Iris pigment epithelial cell (primary cell): ENCODE results near the gene MYO1F.
A peak's percentile ranks its signal among the peaks of the same experiment; 100 is the strongest.
"Not testable (repeated sequence)": the region's sequence is repeated elsewhere in the genome, so short reads cannot be mapped to it uniquely, and the experiment has no call there.

Experiments used
- DNase-seq: peaks from one replicate; pipeline ENCODE4 v3.0.0-alpha.2; 2011; ENCODE audit warnings: low read depth

Gene MYO1F

GRCh38 chr19:8577247-8577646, at the start of gene MYO1F:
MYO1F (minus strand) TSS chr19:8577442; CDS start chr19:8577309, 133 bp downstream.
- no peak for DNase-seq

DNA sequence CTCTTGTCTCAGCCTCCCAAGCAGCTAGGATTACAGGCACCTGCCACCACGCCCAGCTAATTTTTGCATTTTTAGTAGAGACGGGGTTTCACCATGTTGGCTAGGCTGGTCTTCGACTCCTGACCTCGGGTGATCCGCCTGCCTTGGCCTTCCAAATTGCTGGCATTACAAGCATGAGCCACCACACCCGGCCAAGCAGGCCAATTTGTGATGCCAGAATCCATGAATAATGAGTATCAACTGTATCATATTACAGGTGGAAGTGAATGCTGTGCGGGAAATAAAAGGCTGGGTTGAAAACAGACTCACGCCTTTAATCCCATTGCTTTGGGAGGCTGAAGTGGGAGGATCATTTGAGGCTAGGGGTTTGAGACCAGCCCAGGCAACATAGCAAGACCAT, 49.6 kb upstream of the MYO1F start:
- DNase-seq = no peak

DNA sequence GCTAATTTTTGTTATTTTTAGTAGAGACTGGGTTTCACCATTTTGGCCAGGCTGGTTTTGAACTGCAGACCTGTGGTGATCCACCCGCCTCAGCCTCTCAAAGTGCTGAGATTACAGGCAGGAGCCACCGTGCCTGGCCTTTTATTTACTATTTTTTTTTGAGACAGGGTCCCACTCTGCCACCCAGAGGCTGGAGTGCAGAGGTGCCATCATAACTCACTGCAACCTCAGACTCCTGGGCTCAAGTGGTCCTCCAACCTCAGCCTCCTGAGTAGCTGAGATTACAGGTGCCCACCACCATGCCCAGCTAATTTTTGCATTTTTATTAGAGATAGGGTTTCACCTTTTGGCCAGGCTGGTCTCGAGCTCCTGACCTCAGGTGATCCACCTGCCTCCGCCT, 45.6 kb upstream of the MYO1F start:
- not testable (repeated sequence) for DNase-seq

DNA sequence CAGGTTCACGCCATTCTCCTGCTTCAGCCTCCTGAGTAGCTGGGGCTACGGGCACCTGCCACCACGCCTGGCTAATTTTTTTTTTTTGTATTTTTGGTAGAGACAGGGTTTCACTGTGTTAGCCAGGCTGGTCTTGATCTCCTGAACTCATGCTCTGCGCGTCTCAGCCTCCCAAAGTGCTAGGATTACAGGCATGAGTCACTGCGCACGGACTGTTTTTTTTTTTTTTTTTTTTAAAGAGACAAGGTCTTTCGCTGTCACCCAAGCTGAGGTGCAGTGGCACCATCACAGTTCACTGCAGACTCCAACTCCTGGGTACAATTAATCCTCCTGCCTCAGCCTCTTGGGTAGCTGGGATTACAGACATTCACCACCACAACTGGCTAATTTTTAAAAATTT, 41.5 kb upstream of the MYO1F start:
- no peak for DNase-seq

DNA sequence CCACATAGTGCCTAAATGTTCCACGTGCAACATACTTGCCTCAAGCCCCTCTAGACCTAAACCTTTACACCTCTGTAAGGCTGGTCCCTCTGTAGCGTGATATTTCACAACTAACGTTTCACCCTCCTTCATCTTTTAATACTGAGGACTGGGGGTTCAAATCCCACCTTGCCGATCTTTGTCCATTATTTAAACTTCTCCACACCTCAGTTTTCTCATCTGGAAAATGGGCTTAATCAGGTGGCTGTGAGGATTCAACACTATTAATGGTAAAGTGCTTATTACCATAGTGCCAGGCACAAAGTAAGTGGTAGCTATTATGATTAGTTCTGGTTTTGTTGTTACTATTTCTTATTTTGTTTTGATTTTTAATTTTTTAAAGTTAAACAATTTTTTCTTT, 40.7 kb upstream of the MYO1F start:
- DNase-seq = no peak

DNA sequence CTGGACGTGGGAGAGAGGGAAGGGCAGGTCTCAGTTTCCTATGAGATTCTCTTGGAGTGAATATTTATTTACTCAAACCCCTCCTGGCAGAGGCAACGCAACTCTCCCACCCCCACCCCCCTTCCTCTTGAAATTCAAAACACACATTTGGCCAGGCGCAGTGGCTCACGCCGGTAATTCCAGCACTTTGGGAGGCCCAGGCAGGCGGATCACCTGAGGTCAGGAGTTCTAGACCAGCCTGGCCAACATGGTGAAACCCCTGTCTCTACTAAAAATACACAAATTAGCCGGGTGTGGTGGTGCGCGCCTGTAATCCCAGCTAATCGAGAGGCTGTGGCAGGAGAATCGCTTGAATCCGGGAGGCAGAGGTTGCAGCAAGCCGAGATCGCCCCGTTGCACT, 40.1 kb upstream of the MYO1F start:
- DNase-seq = not testable (repeated sequence)

GRCh38 chr19:8616861-8617260, 39.6 kb upstream of the MYO1F start:
- DNase-seq = no peak

- DNase-seq = peak; percentile 52
Measured at GRCh38 chr19:8615813-8616596, 38.8 kb upstream of the MYO1F start.

GRCh38 chr19:8615024-8615423, 37.8 kb upstream of the MYO1F start:
- DNase-seq = no peak

GRCh38 chr19:8614455-8614854, 37.2 kb upstream of the MYO1F start:
- DNase-seq = no peak

- DNase-seq = no peak
Measured at GRCh38 chr19:8612807-8613171, 35.5 kb upstream of the MYO1F start.

DNA sequence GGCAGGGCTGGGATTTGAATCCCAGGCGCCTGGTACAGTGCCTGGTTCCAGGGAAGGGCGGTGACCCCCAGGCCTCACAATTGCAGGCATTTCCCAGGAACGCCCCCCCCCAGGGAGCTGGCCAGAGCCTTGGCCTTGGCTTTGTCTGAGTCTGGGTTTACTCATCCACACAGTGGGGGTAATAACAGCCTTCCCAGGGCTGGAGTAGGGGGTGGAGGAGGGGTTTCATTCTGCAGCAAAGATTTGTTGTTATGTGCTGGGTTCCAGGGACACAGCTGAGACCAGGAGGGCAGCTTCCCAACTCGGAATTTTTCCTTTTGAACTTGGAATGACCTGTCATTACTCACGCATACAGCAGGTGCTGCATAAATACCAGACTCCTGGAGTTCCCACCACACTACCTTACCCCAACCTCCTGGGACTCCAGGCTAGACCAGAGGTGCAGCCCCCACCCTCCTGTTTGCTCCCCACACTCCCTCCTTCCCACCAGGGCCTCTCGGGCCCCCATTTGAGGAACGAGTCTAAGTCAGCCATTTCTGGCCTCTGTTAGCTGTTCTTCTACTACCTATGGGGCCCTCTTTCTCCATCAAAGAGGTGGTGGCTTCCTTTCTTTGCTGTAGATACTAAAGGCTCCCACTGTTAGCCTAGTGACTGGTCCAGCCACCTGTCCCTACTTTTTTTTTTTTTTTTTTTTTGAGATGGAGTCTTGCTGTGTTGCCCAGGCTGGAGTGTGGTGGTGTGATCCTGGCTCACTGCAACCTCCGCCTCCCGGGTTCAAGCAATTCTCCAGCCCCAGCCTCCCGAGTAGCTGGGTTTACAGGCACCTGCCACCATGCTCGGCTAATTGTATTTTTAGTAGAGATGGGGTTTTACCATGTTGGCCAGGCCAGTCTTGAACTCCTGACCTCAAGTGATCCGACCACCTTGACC, 34.9 kb upstream of the MYO1F start:
- DNase-seq = peak; percentile 84

GRCh38 chr19:8611391-8611876, 34.2 kb upstream of the MYO1F start:
- no peak for DNase-seq

- no peak for DNase-seq
Measured at GRCh38 chr19:8610936-8611300, 33.7 kb upstream of the MYO1F start.

GRCh38 chr19:8610041-8610935, 33.0 kb upstream of the MYO1F start, which contains the start of gene ADAMTS10:
ADAMTS10 (minus strand) TSS chr19:8610715; CDS start chr19:8605710, 5,005 bp downstream.
- peak; percentile 50 for DNase-seq

GRCh38 chr19:8609279-8610040, 32.2 kb upstream of the MYO1F start:
- DNase-seq = peak; percentile 72

DNA sequence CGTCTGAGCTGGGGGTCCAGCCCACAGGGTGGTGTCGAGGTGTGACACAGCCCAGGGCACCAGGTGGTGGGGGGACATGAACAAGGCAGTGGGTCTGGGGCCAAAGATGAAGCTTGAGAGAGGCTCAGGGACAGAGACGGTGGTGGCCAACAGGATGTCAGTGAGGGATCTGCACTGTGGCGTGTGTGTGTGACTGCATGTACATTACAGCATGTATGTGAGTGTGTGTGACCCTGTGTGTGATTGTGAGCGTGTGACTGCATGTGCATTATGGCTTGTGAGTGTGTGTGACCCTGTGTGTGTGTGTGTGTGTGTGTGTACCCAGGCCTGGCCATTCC, 31.7 kb upstream of the MYO1F start:
- DNase-seq = no peak

DNA sequence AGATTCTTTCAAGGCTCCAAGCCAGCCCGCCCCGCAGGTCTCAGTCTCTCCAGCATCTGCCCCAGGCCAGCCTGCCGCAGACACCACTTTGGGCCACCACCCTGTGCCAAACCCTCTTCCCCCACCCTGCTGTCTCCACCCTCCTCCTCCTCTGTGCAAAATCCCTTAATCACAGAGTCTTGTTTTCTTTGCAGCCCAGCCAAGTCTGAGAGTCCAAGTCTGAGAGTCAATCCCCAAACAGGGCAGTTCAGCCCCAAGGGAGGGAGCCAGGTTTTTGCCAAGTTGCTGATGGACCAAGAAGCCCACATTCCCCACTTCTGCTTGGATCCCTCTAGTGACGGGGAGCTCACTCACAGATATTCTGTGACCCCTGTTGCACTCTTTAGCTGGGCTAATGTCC, 30.1 kb upstream of the MYO1F start:
- DNase-seq = peak; percentile 54

DNA sequence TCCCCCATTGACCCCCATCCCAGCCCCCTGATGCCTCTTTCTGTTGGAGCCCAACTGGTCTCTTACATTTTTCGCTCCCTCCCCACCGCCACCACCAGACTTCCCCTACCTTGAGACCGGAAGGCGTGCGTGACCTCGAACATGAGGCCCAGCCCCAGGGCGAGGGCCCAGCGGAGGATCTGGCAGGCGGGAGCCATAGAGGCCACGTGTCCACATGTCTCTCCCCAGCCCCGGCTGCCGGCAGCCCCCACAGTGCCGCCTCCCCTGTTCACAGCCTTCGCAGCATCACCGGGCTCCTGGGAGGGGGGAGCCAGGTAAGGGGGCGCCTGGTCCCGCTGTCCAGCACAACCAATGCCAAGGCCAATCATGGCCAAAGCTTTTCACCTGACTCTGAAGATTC, 28.3 kb upstream of the MYO1F start:
- DNase-seq = no peak

- DNase-seq = no peak
Measured at GRCh38 chr19:8601796-8602195, 24.6 kb upstream of the MYO1F start.

- DNase-seq = no peak
Measured at GRCh38 chr19:8600816-8601215, 23.6 kb upstream of the MYO1F start.
